Nasal cavity respiratory epithelium epithelial cell of viscerocranial mucosa (primary cell): Measurements from ENCODE around the gene UST. TPM values are rescaled to one million over a fixed set of nuclear protein-coding genes. Genes with fewer than 3 reads are reported as not detected.

ENCODE experiments used
- total RNA-seq: library from RNA; depleted of rRNA; stranded (reverse); fragments of >200 nt; gene quantifications from 2 replicates; pipeline ENCODE4 v1.2.3, GENCODE V29; 2014

Gene UST, protein sequence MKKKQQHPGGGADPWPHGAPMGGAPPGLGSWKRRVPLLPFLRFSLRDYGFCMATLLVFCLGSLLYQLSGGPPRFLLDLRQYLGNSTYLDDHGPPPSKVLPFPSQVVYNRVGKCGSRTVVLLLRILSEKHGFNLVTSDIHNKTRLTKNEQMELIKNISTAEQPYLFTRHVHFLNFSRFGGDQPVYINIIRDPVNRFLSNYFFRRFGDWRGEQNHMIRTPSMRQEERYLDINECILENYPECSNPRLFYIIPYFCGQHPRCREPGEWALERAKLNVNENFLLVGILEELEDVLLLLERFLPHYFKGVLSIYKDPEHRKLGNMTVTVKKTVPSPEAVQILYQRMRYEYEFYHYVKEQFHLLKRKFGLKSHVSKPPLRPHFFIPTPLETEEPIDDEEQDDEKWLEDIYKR
- 20.7 and 22.6 TPM in 2 replicates for total RNA-seq

DNA sequence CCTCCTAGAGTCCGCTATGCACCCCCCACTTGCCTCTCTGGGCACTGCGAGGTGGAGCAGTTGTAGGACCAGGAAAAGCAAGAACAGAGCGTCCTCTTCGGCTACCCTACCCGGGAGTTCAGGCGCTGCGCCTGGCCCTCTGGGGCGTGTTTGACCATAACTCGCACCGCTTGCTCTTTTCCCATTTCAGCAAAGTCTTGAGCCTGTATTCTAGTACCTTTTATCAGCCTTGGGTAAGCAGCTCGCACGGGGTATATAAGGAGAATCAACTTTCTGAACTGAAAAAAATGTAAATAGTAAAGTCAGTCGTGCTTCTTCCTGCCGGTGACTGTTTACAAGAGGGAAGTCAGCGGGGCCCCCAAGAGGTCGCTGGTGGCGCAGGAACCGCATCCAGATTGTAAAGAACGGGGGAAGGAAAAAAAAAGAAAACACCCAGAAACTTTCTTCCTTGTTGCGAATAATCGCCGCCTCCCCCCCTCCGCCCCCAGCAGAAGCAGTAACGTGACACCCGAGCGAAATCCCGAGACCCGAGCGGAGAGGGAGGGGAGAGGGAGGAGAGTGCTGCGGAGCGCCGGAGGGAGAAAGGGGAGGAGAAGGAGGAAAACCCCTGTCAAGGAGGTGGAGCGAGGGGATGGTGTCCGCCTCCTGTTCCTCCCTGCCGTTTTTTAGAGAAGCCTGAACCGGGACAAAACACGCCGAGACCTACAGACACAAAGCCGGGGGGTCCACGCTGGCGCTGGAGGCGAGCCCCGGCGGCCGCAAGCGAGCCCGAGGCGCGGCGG, at the start of gene UST:
Gene UST (plus strand): TSS at position 668 of the 782 bp plus-strand sequence. CDS start 401 bp downstream, outside the sequence.

